ENCODE data around the gene TEDC2. TPM values are rescaled to one million over a fixed set of nuclear protein-coding genes. Genes with fewer than 3 reads are reported as not detected.

TEDC2 gene
- total RNA-seq, 2 donors from 2014 or later, result 8.6 to 39.0 TPM

- DNase-seq (ENCODE audit: low spot score) (no peak), ATAC-seq (no peak)
- H3K9me3 Mint-ChIP-seq, result no peaks in the 10 kb centered on the region
- no peaks in the 10 kb centered on the region for H3K27me3 Mint-ChIP-seq
- H3K4me3 Mint-ChIP-seq, result no peak overlapping the region
- H3K36me3 Mint-ChIP-seq, result no peaks in the 10 kb centered on the region
- H3K4me1 Mint-ChIP-seq (ENCODE audit: low read depth in 2 of 2), result peaks cover 0 to 2% of the 10 kb centered on the region in 2 donors
- H3K27ac Mint-ChIP-seq, result no peak overlapping the region
Measured at GRCh38 chr16:2493605-2494004, 33.7 kb downstream of the TEDC2 start.

DNA sequence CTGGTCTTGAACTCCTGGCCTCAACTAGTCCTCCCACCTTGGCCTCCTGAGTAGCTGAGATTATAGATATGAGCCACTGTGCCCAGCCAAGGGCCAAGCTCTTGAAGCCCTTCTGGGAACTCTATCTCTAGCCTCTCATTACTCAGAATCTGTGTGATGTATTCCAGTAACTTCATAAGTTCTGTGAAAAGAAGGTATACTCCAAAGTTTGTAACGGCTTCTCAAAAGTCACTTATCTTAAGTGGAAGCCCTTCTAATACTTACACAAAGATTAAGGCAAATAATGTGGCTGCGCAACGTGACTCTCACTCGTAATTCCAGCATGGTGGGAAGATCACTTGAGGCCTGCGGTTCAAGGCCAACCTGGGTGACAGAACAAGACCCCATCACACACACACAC is 34.7 kb downstream of the TEDC2 start:
- ATAC-seq, result no peak
- no peaks in the 10 kb centered on the region for H3K4me1 Mint-ChIP-seq (ENCODE audit: low read depth in 2 of 2)

GRCh38 chr16:2495041-2495440 is 35.1 kb downstream of the TEDC2 start:
- H3K27ac Mint-ChIP-seq, result no peak overlapping the region
- no peak overlapping the region for H3K4me3 Mint-ChIP-seq
- DNase-seq (ENCODE audit: low spot score), result no peak
- H3K9me3 Mint-ChIP-seq, result no peaks in the 10 kb centered on the region
- no peaks in the 10 kb centered on the region for H3K4me1 Mint-ChIP-seq (ENCODE audit: low read depth in 2 of 2)
- no peaks in the 10 kb centered on the region for H3K27me3 Mint-ChIP-seq
- ATAC-seq, result no peak
- no peaks in the 10 kb centered on the region for H3K36me3 Mint-ChIP-seq

More for the DNA sequence above, 34.7 kb downstream of the TEDC2 start:
- Mint-ChIP-seq H3K36me3 (no peaks in the 10 kb centered on the region), H3K4me3 (no peak overlapping the region), H3K27ac (no peak overlapping the region), H3K27me3 (no peaks in the 10 kb centered on the region), H3K9me3 (no peaks in the 10 kb centered on the region)
- no peak for DNase-seq (ENCODE audit: low spot score)

DNA sequence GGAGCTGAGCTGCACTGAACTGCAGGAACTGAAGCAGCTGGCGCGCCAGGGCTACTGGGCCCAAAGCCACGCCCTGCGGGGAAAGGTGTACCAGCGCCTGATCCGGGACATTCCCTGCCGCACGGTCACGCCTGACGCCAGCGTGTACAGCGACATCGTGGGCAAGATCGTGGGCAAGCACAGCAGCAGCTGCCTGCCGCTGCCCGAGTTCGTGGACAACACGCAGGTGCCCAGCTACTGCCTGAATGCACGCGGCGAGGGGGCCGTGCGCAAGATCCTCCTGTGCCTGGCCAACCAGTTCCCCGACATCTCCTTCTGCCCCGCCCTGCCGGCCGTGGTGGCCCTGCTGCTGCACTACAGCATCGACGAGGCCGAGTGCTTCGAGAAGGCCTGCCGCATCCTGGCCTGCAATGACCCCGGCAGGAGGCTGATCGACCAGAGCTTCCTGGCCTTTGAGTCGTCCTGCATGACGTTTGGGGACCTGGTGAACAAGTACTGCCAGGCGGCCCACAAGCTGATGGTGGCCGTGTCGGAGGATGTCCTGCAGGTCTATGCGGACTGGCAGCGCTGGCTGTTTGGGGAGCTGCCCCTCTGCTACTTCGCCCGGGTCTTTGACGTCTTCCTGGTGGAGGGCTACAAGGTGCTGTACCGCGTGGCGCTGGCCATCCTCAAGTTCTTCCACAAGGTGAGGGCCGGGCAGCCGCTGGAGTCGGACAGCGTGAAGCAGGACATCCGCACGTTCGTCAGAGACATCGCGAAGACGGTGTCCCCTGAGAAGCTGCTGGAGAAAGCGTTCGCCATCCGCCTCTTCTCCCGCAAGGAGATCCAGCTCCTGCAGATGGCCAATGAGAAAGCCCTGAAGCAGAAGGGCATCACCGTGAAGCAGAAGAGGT is 36.6 kb downstream of the TEDC2 start:
- no peaks in the 10 kb centered on the region for H3K9me3 Mint-ChIP-seq
- H3K36me3 Mint-ChIP-seq, result no peaks in the 10 kb centered on the region
- no peak overlapping the region for H3K27ac Mint-ChIP-seq
- H3K4me3 Mint-ChIP-seq, result no peak overlapping the region
- no peaks in the 10 kb centered on the region for H3K27me3 Mint-ChIP-seq
- ATAC-seq, result no peak
- H3K4me1 Mint-ChIP-seq (ENCODE audit: low read depth in 2 of 2), result no peaks in the 10 kb centered on the region
- DNase-seq (ENCODE audit: low spot score), result no peak

DNA sequence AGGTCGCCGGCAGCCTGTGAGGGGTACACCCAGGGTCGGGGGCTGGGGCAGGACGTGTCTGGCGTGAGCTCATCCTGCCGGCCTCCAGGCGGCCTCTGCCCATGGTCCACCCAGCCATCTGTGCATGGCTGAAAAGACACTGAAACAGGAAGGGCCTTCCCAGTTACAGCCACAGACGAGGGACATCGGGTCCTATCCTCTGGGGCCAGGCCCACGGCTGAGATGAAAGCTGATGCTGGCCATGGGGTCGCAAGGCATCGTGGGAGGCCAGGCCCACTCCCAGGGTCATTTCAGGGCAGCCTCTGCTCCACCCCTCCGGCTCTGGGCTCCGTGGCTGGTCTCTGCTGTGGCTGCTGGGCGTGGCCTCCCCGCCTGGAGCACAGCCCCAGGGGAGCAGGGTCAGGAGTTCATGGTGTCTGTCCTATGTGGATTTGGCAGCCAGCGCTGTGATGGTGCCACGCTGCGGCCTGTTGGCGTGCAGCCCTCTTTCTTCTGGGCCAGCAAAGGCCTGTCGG is 37.3 kb downstream of the TEDC2 start:
- Mint-ChIP-seq H3K4me3 (no peak overlapping the region), H3K36me3 (no peaks in the 10 kb centered on the region), H3K4me1 (ENCODE audit: low read depth in 2 of 2) (no peaks in the 10 kb centered on the region), H3K9me3 (no peaks in the 10 kb centered on the region), H3K27me3 (no peaks in the 10 kb centered on the region), H3K27ac (no peak overlapping the region)
- DNase-seq (ENCODE audit: low spot score) (no peak), ATAC-seq (no peak)

- Mint-ChIP-seq H3K27ac (no peak overlapping the region), H3K9me3 (no peaks in the 10 kb centered on the region)
Measured at GRCh38 chr16:2497695-2498484, 38.0 kb downstream of the TEDC2 start.

GRCh38 chr16:2498531-2499253 is 38.8 kb downstream of the TEDC2 start:
- Mint-ChIP-seq H3K9me3 (no peaks in the 10 kb centered on the region), H3K27me3 (no peaks in the 10 kb centered on the region), H3K36me3 (no peaks in the 10 kb centered on the region), H3K4me1 (ENCODE audit: low read depth in 2 of 2) (no peaks in the 10 kb centered on the region), H3K4me3 (no peak overlapping the region), H3K27ac (no peak overlapping the region)
- DNase-seq (ENCODE audit: low spot score) (no peak), ATAC-seq (peak in 1 of 2 donors; percentile 20)

More at GRCh38 chr16:2497695-2498484, 38.0 kb downstream of the TEDC2 start:
- no peaks in the 10 kb centered on the region for H3K27me3 Mint-ChIP-seq
- H3K36me3 Mint-ChIP-seq, result no peaks in the 10 kb centered on the region
- H3K4me3 Mint-ChIP-seq, result no peak overlapping the region
- H3K4me1 Mint-ChIP-seq (ENCODE audit: low read depth in 2 of 2), result no peaks in the 10 kb centered on the region
- ATAC-seq, result no peak
- DNase-seq (ENCODE audit: low spot score), result no peak

- no peak overlapping the region for H3K27ac Mint-ChIP-seq
Measured at GRCh38 chr16:2499454-2499853, 39.5 kb downstream of the TEDC2 start.

DNA sequence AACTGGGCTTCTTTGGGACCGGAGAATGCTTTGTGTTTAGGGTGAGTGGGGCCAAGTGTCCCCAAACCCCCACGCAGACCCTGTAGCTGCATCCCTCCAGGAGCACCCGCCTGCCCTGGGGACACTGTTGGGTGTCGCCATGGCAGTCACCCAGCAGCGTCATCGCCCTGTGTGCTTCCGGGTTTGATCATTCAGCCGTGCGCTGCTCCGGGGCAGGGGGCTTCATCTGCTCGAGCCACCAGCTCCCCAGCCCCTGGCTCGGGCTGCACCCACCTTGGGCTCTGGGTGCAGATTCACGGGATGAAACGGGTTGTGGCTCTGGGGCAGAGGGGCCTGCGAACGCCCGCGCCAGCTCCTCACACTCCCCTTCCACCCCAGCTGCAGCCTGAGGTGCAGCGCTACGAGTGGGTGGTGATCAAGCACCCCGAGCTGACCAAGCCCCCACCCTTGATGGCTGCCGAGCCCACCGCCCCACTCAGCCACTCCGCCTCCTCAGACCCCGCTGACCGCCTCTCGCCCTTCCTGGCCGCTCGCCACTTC is 40.1 kb downstream of the TEDC2 start:
- no peaks in the 10 kb centered on the region for H3K36me3 Mint-ChIP-seq
- no peak overlapping the region for H3K27ac Mint-ChIP-seq
- H3K9me3 Mint-ChIP-seq, result no peaks in the 10 kb centered on the region
- ATAC-seq, result no peak
- no peaks in the 10 kb centered on the region for H3K4me1 Mint-ChIP-seq (ENCODE audit: low read depth in 2 of 2)
- no peak for DNase-seq (ENCODE audit: low spot score)
- H3K4me3 Mint-ChIP-seq, result no peak overlapping the region
- no peaks in the 10 kb centered on the region for H3K27me3 Mint-ChIP-seq

More at GRCh38 chr16:2499454-2499853, 39.5 kb downstream of the TEDC2 start:
- Mint-ChIP-seq H3K27me3 (no peaks in the 10 kb centered on the region), H3K4me1 (ENCODE audit: low read depth in 2 of 2) (no peaks in the 10 kb centered on the region), H3K36me3 (no peaks in the 10 kb centered on the region), H3K4me3 (no peak overlapping the region), H3K9me3 (no peaks in the 10 kb centered on the region)
- no peak for ATAC-seq
- DNase-seq (ENCODE audit: low spot score), result no peak

DNA sequence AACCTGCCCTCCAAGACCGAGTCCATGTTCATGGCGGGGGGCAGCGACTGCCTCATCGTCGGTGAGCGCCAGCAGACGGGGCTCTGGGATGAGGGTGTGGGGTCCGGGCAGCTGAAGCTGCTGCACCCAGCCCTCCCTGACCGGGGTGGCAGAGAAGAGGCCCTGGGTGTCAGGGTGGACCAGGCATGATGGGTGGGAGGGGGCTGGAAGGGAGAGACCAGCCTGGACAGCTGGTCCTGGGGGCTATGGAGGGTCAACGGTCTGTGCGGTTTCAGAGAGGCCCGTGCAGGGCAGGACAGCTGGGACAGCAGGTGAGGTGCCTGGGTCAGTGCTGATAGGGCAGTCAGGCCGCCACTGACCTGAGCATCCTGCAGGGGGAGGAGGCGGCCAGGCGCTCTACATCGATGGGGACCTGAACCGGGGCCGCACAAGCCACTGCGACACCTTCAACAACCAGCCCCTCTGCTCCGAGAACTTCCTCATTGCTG is 40.6 kb downstream of the TEDC2 start:
- Mint-ChIP-seq H3K36me3 (no peaks in the 10 kb centered on the region), H3K27ac (no peak overlapping the region), H3K9me3 (no peaks in the 10 kb centered on the region), H3K27me3 (no peaks in the 10 kb centered on the region), H3K4me3 (no peak overlapping the region), H3K4me1 (ENCODE audit: low read depth in 2 of 2) (no peaks in the 10 kb centered on the region)
- DNase-seq (ENCODE audit: low spot score) (no peak), ATAC-seq (no peak)

DNA sequence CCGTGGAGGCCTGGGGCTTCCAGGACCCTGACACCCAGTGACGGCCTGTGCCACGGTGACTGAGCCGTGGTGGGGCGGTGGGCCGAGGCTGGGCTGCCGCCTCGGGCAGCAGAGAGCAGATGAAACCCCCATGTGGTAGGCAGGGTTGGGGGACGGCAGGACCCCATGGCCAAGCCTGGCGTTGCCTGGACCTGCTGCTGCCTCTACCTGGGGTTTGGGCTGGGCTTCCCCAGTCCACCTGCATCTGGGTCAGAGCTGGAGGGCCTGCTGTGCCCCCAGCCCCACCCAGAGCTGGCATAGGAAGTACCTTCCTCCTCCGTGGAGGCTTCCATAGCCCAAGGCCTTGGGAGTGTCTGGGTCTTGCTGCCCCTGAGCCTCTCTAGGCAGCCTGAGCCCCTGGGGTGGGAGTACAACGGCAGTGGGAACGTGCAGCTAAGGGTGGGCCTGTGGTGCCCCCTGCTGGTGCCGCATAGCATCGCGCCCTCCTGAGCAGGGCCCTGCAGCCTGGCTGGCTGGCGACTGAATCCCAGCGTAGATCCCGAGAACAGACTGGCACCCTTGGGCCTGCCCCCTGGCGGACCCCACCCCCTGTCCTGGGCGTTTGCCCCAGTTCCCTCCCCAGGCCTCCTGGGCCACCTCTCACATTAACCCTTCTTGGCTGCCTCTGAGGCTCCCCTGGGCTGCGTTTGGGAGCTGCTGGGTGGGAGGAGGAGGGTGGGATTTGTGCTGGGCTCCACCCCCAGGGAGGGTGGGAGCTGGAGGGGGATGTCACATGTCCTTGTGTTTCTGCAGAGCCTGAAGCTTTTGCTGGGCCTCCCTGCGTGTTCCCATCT is 41.2 kb downstream of the TEDC2 start:
- DNase-seq (ENCODE audit: low spot score) (peak; percentile 81), ATAC-seq (peak; percentile 85 to 90)
- Mint-ChIP-seq H3K27me3 (no peaks in the 10 kb centered on the region), H3K4me3 (no peak overlapping the region), H3K36me3 (no peaks in the 10 kb centered on the region), H3K27ac (no peak overlapping the region), H3K4me1 (ENCODE audit: low read depth in 2 of 2) (no peaks in the 10 kb centered on the region), H3K9me3 (no peaks in the 10 kb centered on the region)

DNA sequence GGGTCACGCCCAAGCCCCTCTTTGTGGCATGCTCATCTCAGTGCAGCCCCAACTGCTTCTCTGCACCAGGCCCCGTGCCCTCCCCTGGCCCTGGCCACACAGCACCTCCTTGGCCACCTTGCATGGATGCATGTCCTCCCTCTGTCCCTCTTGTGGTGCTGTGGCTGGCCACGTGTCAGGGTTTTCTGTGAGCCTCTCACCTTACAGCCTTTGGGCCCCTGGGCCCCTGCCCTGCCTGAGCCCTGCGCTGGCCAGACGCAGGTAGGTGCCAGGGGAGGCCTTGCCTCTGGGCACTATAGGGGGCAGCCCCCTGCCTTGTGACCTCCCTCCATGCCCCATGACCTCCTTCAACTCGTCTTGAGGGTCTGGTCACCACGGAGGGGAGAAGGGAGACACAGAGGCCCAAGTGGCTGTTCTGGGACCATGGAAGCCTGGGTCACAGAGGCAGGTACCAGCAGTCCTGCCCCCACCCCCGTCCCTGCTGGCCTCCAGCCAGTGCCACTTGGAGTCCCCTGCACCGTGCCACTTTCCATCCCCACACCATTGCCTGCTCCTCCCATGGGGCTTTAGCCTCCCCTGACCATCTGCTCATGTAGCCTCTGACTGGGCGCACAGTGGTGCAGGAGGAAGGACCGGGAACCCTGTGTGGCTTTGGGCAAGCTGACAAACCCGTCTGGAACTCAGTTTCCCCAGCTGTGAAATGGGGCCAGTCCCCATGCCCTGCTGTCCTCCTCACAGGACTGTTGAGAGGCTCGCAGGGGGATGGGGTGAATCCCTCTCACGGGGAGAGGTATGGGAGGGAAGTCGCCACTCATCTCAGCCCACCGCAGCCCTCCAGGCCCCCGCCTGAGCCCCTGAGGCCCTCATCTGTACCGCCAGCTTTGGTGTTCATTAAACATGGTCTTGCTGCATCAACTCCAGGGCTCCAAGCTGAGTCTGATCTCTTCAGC is 42.3 kb downstream of the TEDC2 start:
- Mint-ChIP-seq H3K4me1 (ENCODE audit: low read depth in 2 of 2) (no peaks in the 10 kb centered on the region), H3K36me3 (no peaks in the 10 kb centered on the region), H3K9me3 (no peaks in the 10 kb centered on the region), H3K27me3 (no peaks in the 10 kb centered on the region), H3K4me3 (no peak overlapping the region), H3K27ac (no peak overlapping the region)
- no peak for DNase-seq (ENCODE audit: low spot score)
- ATAC-seq, result no peak
